SU-DHL-6 (cell line): ENCODE results near the gene LRP1B.

Source experiments
- EZH2phosphoT487 ChIP-seq: fragments of 200-600 bp; sonication (generic), shearing (Covaris generic); conservative IDR thresholded peaks from 2 replicates; pipeline ENCODE4 v1.6.1; 2018; ENCODE audit warnings: mild to moderate bottlenecking, antibody characterized with exemption, low read length, moderate library complexity, mixed read lengths
- TF ChIP-seq, protein P1 (sequence below): fragments of 200-600 bp; sonication (generic); IDR thresholded peaks from one replicate; pipeline ENCODE4 v1.5.1; 2017; ENCODE audit warnings: antibody characterized with exemption, mild to moderate bottlenecking, low read length, moderate library complexity; ENCODE audit not compliant: insufficient read depth, poor library complexity, severe bottlenecking

DNA sequence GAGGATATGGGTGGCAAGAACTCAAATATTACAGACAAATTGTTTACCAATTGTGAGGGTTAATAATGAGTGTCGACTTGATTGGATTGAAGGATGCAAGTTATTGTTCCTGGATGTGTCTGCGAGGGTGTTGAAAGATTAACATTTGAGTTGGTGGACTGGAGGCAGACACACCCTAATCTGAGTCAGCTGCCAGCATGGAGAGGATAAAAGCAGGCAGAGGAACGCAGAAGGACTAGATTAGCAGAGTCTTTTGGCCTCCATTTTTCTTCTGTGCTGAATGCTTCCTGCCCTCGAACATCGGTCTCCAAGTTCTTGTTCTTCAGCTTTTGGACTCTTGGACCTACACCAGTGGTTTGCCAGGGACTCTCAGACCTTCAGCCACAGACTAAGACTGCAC, 1503.7 kb downstream of the LRP1B start:
- no peak for TF ChIP-seq EZH2phosphoT487
- TF ChIP-seq, protein P1, sequence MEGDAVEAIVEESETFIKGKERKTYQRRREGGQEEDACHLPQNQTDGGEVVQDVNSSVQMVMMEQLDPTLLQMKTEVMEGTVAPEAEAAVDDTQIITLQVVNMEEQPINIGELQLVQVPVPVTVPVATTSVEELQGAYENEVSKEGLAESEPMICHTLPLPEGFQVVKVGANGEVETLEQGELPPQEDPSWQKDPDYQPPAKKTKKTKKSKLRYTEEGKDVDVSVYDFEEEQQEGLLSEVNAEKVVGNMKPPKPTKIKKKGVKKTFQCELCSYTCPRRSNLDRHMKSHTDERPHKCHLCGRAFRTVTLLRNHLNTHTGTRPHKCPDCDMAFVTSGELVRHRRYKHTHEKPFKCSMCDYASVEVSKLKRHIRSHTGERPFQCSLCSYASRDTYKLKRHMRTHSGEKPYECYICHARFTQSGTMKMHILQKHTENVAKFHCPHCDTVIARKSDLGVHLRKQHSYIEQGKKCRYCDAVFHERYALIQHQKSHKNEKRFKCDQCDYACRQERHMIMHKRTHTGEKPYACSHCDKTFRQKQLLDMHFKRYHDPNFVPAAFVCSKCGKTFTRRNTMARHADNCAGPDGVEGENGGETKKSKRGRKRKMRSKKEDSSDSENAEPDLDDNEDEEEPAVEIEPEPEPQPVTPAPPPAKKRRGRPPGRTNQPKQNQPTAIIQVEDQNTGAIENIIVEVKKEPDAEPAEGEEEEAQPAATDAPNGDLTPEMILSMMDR: no peak
